Tibial artery (tissue), 4 donors: ENCODE measurements around the gene MCTP2.

Experiments
- DNase-seq, 2 donors: peaks; one replicate each; pipeline ENCODE4 v3.0.0-alpha.2; 2019
- H3K27ac ChIP-seq, 2 donors: fragments of 200-600 bp; sonication (generic) in 1 of 2; 1 replicate in 1 of 2; 2 replicates in 1 of 2; pipeline ENCODE4 v1.5.1; 2018 to 2019; ENCODE audit warnings: mild to moderate bottlenecking in 1 of 2
- H3K27me3 ChIP-seq, 2 donors: fragments of 200-600 bp; sonication (generic) in 1 of 2; one replicate each; pipeline versions ENCODE4 v1.5.1 to v1.6.0; 2016 to 2019
- H3K36me3 ChIP-seq, 3 donors: fragments of 200-600 bp; sonication (generic) in 2 of 3; one replicate each; pipeline ENCODE4 v1.5.1; 2016 to 2019; ENCODE audit warnings: mild to moderate bottlenecking in 2 of 3
- H3K4me1 ChIP-seq, 4 donors: fragments of 200-600 bp; sonication (generic) in 2 of 4; 1 replicate in 3 of 4; 2 replicates in 1 of 4; pipeline ENCODE4 v1.5.1; 2016 to 2019
- H3K4me3 ChIP-seq, 2 donors: fragments of 200-600 bp; sonication (generic) in 1 of 2; 1 replicate in 1 of 2; 2 replicates in 1 of 2; pipeline ENCODE4 v1.5.1; 2018 to 2019; ENCODE audit warnings: mild to moderate bottlenecking in 2 of 2
- H3K9me3 ChIP-seq, 3 donors: fragments of 200-600 bp; sonication (generic) in 1 of 3; one replicate each; pipeline ENCODE4 v1.5.1; 2016 to 2019
- CTCF ChIP-seq, 2 experiments: fragments of 200-600 bp in 1 of 2; fragments of 450-650 bp in 1 of 2; IDR thresholded peaks; one replicate each; pipeline ENCODE4 v1.5.1; 2017 to 2019; ENCODE audit warnings: antibody characterized with exemption in 2 of 2, mild to moderate bottlenecking in 1 of 2, moderate library complexity in 1 of 2
- intact Hi-C: fragments of 100-400 bp; cut with DNase I; formaldehyde crosslinking; loops from one replicate; pipeline ENCODE4 v1.15.0; 2023; ENCODE audit warnings: low total_unique reads

MCTP2 gene

GRCh38 chr15:94265982-94266381, 34.6 kb downstream of the MCTP2 start:
- H3K4me1 ChIP-seq: no peaks in the 10 kb centered on the region
- no peaks in the 10 kb centered on the region for H3K36me3 ChIP-seq
- no peak overlapping the region for H3K4me3 ChIP-seq
- no peaks in the 10 kb centered on the region for H3K27me3 ChIP-seq
- H3K27ac ChIP-seq: no peak overlapping the region
- no peak for TF ChIP-seq CTCF (IDR thresholded peaks at IDR 0.05)
- no peak for DNase-seq
- H3K9me3 ChIP-seq: no peaks in the 10 kb centered on the region
- intact Hi-C loops: no loop called here

DNA sequence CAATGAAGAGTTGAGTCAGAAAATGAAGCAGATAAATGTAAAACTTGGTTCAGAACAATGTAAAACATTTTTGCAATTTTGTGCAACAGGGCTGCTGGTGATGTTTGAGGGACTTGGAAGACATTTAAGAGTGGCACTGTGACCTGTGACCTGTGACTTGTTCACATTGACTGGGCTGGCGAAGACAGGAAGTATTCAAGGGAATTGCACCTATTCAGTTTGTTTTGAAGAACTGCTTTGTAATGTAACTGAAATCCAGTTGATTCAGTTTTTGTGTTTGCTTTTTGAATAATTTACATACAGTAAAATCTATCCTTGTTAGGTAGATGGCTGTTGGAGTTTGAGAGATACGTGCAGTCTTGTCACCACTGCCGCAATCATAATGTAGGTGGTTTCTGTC, 35.4 kb downstream of the MCTP2 start:
- H3K27ac ChIP-seq: no peak overlapping the region
- H3K27me3 ChIP-seq: no peaks in the 10 kb centered on the region
- H3K9me3 ChIP-seq: no peaks in the 10 kb centered on the region
- no peak overlapping the region for H3K4me3 ChIP-seq
- H3K36me3 ChIP-seq: no peaks in the 10 kb centered on the region
- no peaks in the 10 kb centered on the region for H3K4me1 ChIP-seq
- intact Hi-C loops: no loop called here
- DNase-seq: no peak
- no peak for TF ChIP-seq CTCF (IDR thresholded peaks at IDR 0.05)

- no peak overlapping the region for H3K27ac ChIP-seq
- no peak overlapping the region for H3K4me3 ChIP-seq
- no peaks in the 10 kb centered on the region for H3K4me1 ChIP-seq
- no peaks in the 10 kb centered on the region for H3K9me3 ChIP-seq
- no peak for DNase-seq
- intact Hi-C loops: no loop called here
- no peak for TF ChIP-seq CTCF (IDR thresholded peaks at IDR 0.05)
- H3K36me3 ChIP-seq: no peaks in the 10 kb centered on the region
- H3K27me3 ChIP-seq: no peaks in the 10 kb centered on the region
These were observed 38.6 kb downstream of the MCTP2 start for GRCh38 chr15:94269954-94270353.

GRCh38 chr15:94270570-94270969, 39.2 kb downstream of the MCTP2 start:
- TF ChIP-seq CTCF (IDR thresholded peaks at IDR 0.05): no peak
- DNase-seq: no peak

DNA sequence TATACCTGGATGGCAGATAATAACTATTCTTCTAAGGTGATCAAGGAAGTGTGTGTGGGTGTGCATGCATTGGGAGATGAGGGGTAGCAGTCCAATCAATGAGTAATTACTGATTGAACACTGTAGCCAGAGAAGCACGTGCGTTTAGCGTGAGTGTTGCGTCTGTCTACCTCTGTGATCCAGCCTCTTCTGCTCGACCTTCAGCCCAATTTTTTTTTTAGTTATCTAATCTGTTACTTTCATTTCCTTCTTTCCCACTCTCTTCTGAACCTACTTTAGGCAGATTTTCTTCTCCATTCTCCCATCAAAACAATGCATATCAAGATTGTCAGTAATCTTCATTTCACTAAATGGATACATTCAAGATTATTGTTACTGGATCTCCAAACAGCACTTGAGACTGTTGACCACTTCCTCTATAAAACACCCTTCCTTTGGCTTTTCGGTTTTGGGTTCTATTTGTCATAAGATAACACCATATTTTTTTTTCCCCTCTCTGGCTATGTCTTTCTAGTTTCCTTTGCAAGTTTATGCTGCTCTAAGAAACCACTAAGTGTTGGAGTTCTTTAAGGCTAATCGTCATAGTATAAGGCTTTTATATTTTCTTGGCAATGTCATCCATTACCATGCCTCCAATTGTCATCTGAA, 41.0 kb downstream of the MCTP2 start:
- H3K27ac ChIP-seq: no peak overlapping the region
- no peaks in the 10 kb centered on the region for H3K27me3 ChIP-seq
- DNase-seq: no peak
- intact Hi-C loops: no loop called here
- no peaks in the 10 kb centered on the region for H3K9me3 ChIP-seq
- no peaks in the 10 kb centered on the region for H3K36me3 ChIP-seq
- no peak overlapping the region for H3K4me3 ChIP-seq
- no peak for TF ChIP-seq CTCF (IDR thresholded peaks at IDR 0.05)
- H3K4me1 ChIP-seq: no peaks in the 10 kb centered on the region

More at GRCh38 chr15:94270570-94270969, 39.2 kb downstream of the MCTP2 start:
- no peaks in the 10 kb centered on the region for H3K27me3 ChIP-seq
- no peaks in the 10 kb centered on the region for H3K36me3 ChIP-seq
- H3K9me3 ChIP-seq: no peaks in the 10 kb centered on the region
- H3K4me1 ChIP-seq: no peaks in the 10 kb centered on the region
- intact Hi-C loops: no loop called here
- no peak overlapping the region for H3K27ac ChIP-seq
- no peak overlapping the region for H3K4me3 ChIP-seq

- Histone ChIP-seq H3K36me3 (no peaks in the 10 kb centered on the region), H3K27me3 (no peaks in the 10 kb centered on the region), H3K4me1 (no peaks in the 10 kb centered on the region), H3K4me3 (no peak overlapping the region), H3K9me3 (no peaks in the 10 kb centered on the region), H3K27ac (no peak overlapping the region)
- no peak for TF ChIP-seq CTCF (IDR thresholded peaks at IDR 0.05)
- intact Hi-C loops: no loop called here
- no peak for DNase-seq
These were observed 42.5 kb downstream of the MCTP2 start for GRCh38 chr15:94273826-94274225.
